Body of pancreas (tissue), 4 donors: ENCODE data around the gene CDC42BPA. TPM values are rescaled to one million over a fixed set of nuclear protein-coding genes. Genes with fewer than 3 reads are reported as not detected.
"Not testable (repeated sequence)": the region's sequence is repeated elsewhere in the genome, so short reads cannot be mapped to it uniquely, and the experiment has no call there.

ENCODE experiments used
- ATAC-seq: fragments of 150-250 bp; one replicate; pipeline ENCODE4 v1.9.1; 2016
- DNase-seq, 4 donors: peaks; one replicate each; pipeline ENCODE4 v3.0.0-alpha.2; 2019
- H3K27ac ChIP-seq, 4 donors: fragments of 200-600 bp; sonication (generic); 1 replicate in 3 of 4; 2 replicates in 1 of 4; pipeline versions ENCODE4 v1.5.1 to v1.6.1; 2016 to 2019; ENCODE audit warnings: mild to moderate bottlenecking in 1 of 4, mixed read lengths in 1 of 4, moderate library complexity in 1 of 4
- H3K27me3 ChIP-seq, 2 donors: fragments of 200-600 bp; sonication (generic); one replicate each; pipeline ENCODE4 v1.6.0; 2016; ENCODE audit warnings: mild to moderate bottlenecking in 1 of 2
- H3K36me3 ChIP-seq, 2 donors: fragments of 200-600 bp; sonication (generic); replicated peaks in 1 of 2; 2 replicates each; pipeline ENCODE4 v1.5.1; 2016; ENCODE audit warnings: low read depth in 2 of 2; ENCODE audit not compliant: insufficient read depth in 1 of 2
- H3K4me1 ChIP-seq: fragments of 200-600 bp; sonication (generic); one replicate; pipeline ENCODE4 v1.6.0; 2016
- H3K4me3 ChIP-seq, 2 donors: fragments of 200-600 bp; sonication (generic); 1 replicate in 1 of 2; 2 replicates in 1 of 2; pipeline ENCODE4 v1.5.1; 2016 to 2019
- H3K9me3 ChIP-seq, 3 donors: fragments of 200-600 bp; sonication (generic); 1 replicate in 2 of 3; 2 replicates in 1 of 3; pipeline ENCODE4 v1.5.1; 2016
- CTCF ChIP-seq, 7 experiments: fragments of 450-650 bp in 4 of 7; fragments of 200-600 bp in 3 of 7; sonication (generic) in 3 of 7; IDR thresholded peaks; one replicate each; pipeline ENCODE4 v1.5.1; 2016 to 2019; ENCODE audit warnings: antibody characterized with exemption in 7 of 7
- POLR2A ChIP-seq, 3 donors: fragments of 450-650 bp; IDR thresholded peaks; one replicate each; pipeline ENCODE4 v1.6.1; 2016; ENCODE audit warnings: antibody characterized with exemption in 3 of 3, mild to moderate bottlenecking in 2 of 3
- WGBS, 2 donors: methylation state at CpG; one replicate each; pipeline ENCODE4 v1.1.5; 2017; 5-methylcytosine and 5-hydroxymethylcytosine counted together
- intact Hi-C: fragments of 100-400 bp; cut with DNase I; formaldehyde crosslinking; loops from one replicate; pipeline ENCODE4 v1.15.1; 2023
- total RNA-seq, 2 donors: library from RNA; depleted of rRNA; stranded (reverse); fragments of >200 nt; gene quantifications; one replicate each; pipeline ENCODE4 v1.1.0, GENCODE V29; 2016

Gene CDC42BPA
- total RNA-seq, 2 donors from 2014 or later = 35.9 to 37.6 TPM

GRCh38 chr1:227355542-227356245 is 37.4 kb upstream of the CDC42BPA start:
- Histone ChIP-seq H3K27me3 (no peaks in the 10 kb centered on the region), H3K4me3 (no peak overlapping the region), H3K9me3 (no peaks in the 10 kb centered on the region), H3K27ac (no peak overlapping the region), H3K4me1 (peaks cover 17% of the 10 kb centered on the region), H3K36me3 (no peaks in the 10 kb centered on the region)
- intact Hi-C loops = no loop called here
- TF ChIP-seq POLR2A (IDR thresholded peaks at IDR 0.05) = no peak
- 84 to 89% methylated on average over 13 to 15 of the region's 15 CpGs for WGBS, 2 donors
- no peak for ATAC-seq
- no peak for DNase-seq

GRCh38 chr1:227353186-227353585 is 34.9 kb upstream of the CDC42BPA start:
- no peaks in the 10 kb centered on the region for H3K9me3 ChIP-seq
- no peak for TF ChIP-seq CTCF (IDR thresholded peaks at IDR 0.05)
- no peak for TF ChIP-seq POLR2A (IDR thresholded peaks at IDR 0.05)
- DNase-seq = no peak

GRCh38 chr1:227352164-227352563 is 33.9 kb upstream of the CDC42BPA start:
- H3K9me3 ChIP-seq, ATAC-seq, H3K27ac ChIP-seq, intact Hi-C loops, H3K27me3 ChIP-seq, H3K4me3 ChIP-seq, H3K36me3 ChIP-seq, DNase-seq: not testable (repeated sequence)
- 100% methylated on average over 2 of the region's 2 CpGs for WGBS, 2 donors
- peaks cover 13% of the 10 kb centered on the region for H3K4me1 ChIP-seq

More at GRCh38 chr1:227353186-227353585, 34.9 kb upstream of the CDC42BPA start:
- ATAC-seq = no peak
- Histone ChIP-seq H3K27ac (no peak overlapping the region), H3K36me3 (no peaks in the 10 kb centered on the region), H3K4me1 (peaks cover 17% of the 10 kb centered on the region), H3K27me3 (no peaks in the 10 kb centered on the region), H3K4me3 (no peak overlapping the region)
- intact Hi-C loops = no loop called here
- WGBS, 2 donors = 83 to 89% methylated on average over 4 of the region's 4 CpGs

- WGBS, 2 donors = 0% methylated on average over 1 of the region's 1 CpG
- Histone ChIP-seq H3K4me3 (no peak overlapping the region), H3K4me1 (peaks cover 6% of the 10 kb centered on the region), H3K36me3 (no peaks in the 10 kb centered on the region), H3K27ac (no peak overlapping the region), H3K9me3 (no peaks in the 10 kb centered on the region), H3K27me3 (no peaks in the 10 kb centered on the region)
- ATAC-seq = no peak
- no peak for TF ChIP-seq CTCF (IDR thresholded peaks at IDR 0.05)
- no peak for TF ChIP-seq POLR2A (IDR thresholded peaks at IDR 0.05)
- intact Hi-C loops = no loop called here
- no peak for DNase-seq
Observed at GRCh38 chr1:227351443-227351842, 33.2 kb upstream of the CDC42BPA start.

- no peak overlapping the region for H3K4me3 ChIP-seq
- H3K27ac ChIP-seq = no peak overlapping the region
- no peaks in the 10 kb centered on the region for H3K27me3 ChIP-seq
- intact Hi-C loops = no loop called here
- H3K4me1 ChIP-seq = peaks cover 5% of the 10 kb centered on the region
- ATAC-seq (no peak), DNase-seq (no peak)
- WGBS, 2 donors = 86 to 96% methylated on average over 3 of the region's 3 CpGs
- H3K36me3 ChIP-seq = no peaks in the 10 kb centered on the region
- H3K9me3 ChIP-seq = no peaks in the 10 kb centered on the region
- no peak for TF ChIP-seq POLR2A (IDR thresholded peaks at IDR 0.05)
Observed at GRCh38 chr1:227349967-227350366, 31.7 kb upstream of the CDC42BPA start.

GRCh38 chr1:227343727-227344551 is 25.6 kb upstream of the CDC42BPA start:
- DNase-seq (no peak), ATAC-seq (peak; percentile 45)
- H3K4me3 ChIP-seq = no peak overlapping the region
- WGBS, 2 donors = 29 to 32% methylated on average over 3 of the region's 3 CpGs
- intact Hi-C loops = no loop called here
- H3K36me3 ChIP-seq = no peaks in the 10 kb centered on the region
- H3K27ac ChIP-seq = no peak overlapping the region
- H3K4me1 ChIP-seq = no peaks in the 10 kb centered on the region
- H3K9me3 ChIP-seq = no peaks in the 10 kb centered on the region
- no peaks in the 10 kb centered on the region for H3K27me3 ChIP-seq
- TF ChIP-seq POLR2A (IDR thresholded peaks at IDR 0.05) = no peak
- no peak for TF ChIP-seq CTCF (IDR thresholded peaks at IDR 0.05)
